K562 (cell line): ENCODE data around the gene PRR19. TPM values are rescaled to one million over a fixed set of nuclear protein-coding genes. Genes with fewer than 3 reads are reported as not detected.

ENCODE experiments used
- ARHGAP35 ChIP-seq: fragments of 450-650 bp; IDR thresholded peaks from 2 replicates; pipeline ENCODE4 v1.6.1; 2018; ENCODE audit not compliant: partially characterized antibody
- BCL6 ChIP-seq: fragments of 250-450 bp; sonication (Bioruptor Pico); IDR thresholded peaks from 2 replicates; pipeline ENCODE4 v1.4.0; 2020
- EGR1 ChIP-seq: fragments of 450-650 bp; conservative IDR thresholded peaks from 2 replicates; pipeline ENCODE4 v1.6.1; 2017; ENCODE audit warnings: mild to moderate bottlenecking
- GABPB2 ChIP-seq: fragments of 250-450 bp; sonication (Bioruptor Pico); conservative IDR thresholded peaks from 2 replicates; pipeline ENCODE4 v1.5.1; 2021; ENCODE audit warnings: mild to moderate bottlenecking
- GATA2 ChIP-seq: sonication (generic); formaldehyde crosslinking; IDR thresholded peaks from 2 replicates; pipeline ENCODE4 v1.4.0; 2020; ENCODE audit warnings: mild to moderate bottlenecking, missing genetic modification reagents
- MAFG ChIP-seq: fragments of 450-650 bp; conservative IDR thresholded peaks from 2 replicates; pipeline ENCODE4 v1.6.1; 2016; ENCODE audit warnings: missing genetic modification characterization, missing compliant biosample characterization
- MCM7 ChIP-seq, 2 experiments: fragments of 450-650 bp; IDR thresholded peaks; 2 replicates each; pipeline ENCODE4 v1.6.1; 2016 to 2018
- MECOM ChIP-seq: fragments of 250-450 bp; sonication (Bioruptor Pico); IDR thresholded peaks from 2 replicates; pipeline ENCODE4 v1.8.0; 2022; ENCODE audit warnings: inconsistent platforms
- MYBL2 ChIP-seq, 2 experiments: fragments of 450-650 bp in 1 of 2; sonication (generic) in 1 of 2; formaldehyde crosslinking in 1 of 2; IDR thresholded peaks; 2 replicates each; pipeline versions ENCODE4 v1.6.1 to v1.8.1; 2017 to 2022; ENCODE audit warnings: borderline replicate concordance in 1 of 2, inconsistent platforms in 1 of 2, low read depth in 1 of 2, mild to moderate bottlenecking in 1 of 2, missing genetic modification reagents in 1 of 2, moderate library complexity in 1 of 2
- NCOA1 ChIP-seq: fragments of 450-650 bp; IDR thresholded peaks from 2 replicates; pipeline ENCODE4 v1.6.1; 2016; ENCODE audit warnings: low read depth
- PHB2 ChIP-seq: fragments of 450-650 bp; IDR thresholded peaks from 2 replicates; pipeline ENCODE4 v1.6.1; 2017; ENCODE audit warnings: low read depth
- PHF20 ChIP-seq: fragments of 450-650 bp; IDR thresholded peaks from 2 replicates; pipeline ENCODE4 v1.6.1; 2018; ENCODE audit not compliant: partially characterized antibody
- POLR2G ChIP-seq: fragments of 200-400 bp; formaldehyde crosslinking; IDR thresholded peaks from 2 replicates; pipeline ENCODE4 v1.6.1; 2017; ENCODE audit warnings: low read depth, mild to moderate bottlenecking, antibody characterized with exemption, low read length, moderate library complexity
- SLC30A9 ChIP-seq: fragments of 250-450 bp; sonication (Bioruptor Pico); IDR thresholded peaks from 2 replicates; pipeline ENCODE4 v1.8.0; 2022; ENCODE audit warnings: mild to moderate bottlenecking, moderate library complexity
- STAT5B ChIP-seq: fragments of 250-450 bp; sonication (Bioruptor Pico); IDR thresholded peaks from 2 replicates; pipeline ENCODE4 v1.8.0; 2021; ENCODE audit warnings: mild to moderate bottlenecking, inconsistent platforms
- TFAM ChIP-seq: fragments of 250-450 bp; sonication (Bioruptor Pico); conservative IDR thresholded peaks from 2 replicates; pipeline ENCODE4 v1.5.0; 2021; ENCODE audit warnings: mild to moderate bottlenecking, moderate library complexity
- TSC22D4 ChIP-seq: fragments of 450-650 bp; IDR thresholded peaks from 2 replicates; pipeline ENCODE4 v1.6.1; 2016; ENCODE audit warnings: missing genetic modification characterization, missing biosample characterization, control low read depth
- ZEB2 ChIP-seq: fragments of 450-650 bp; IDR thresholded peaks from 2 replicates; pipeline ENCODE4 v1.6.1; 2016
- ZNF124 ChIP-seq: sonication (generic); formaldehyde crosslinking; IDR thresholded peaks from 2 replicates; pipeline ENCODE4 v1.8.1; 2022; ENCODE audit warnings: missing genetic modification reagents
- ZNF764 ChIP-seq: fragments of 250-450 bp; sonication (Bioruptor Pico); IDR thresholded peaks from 2 replicates; pipeline ENCODE4 v1.4.0; 2020; ENCODE audit warnings: low read depth, mild to moderate bottlenecking, moderate library complexity
- polyA plus RNA-seq, 8 experiments: library from polyadenylated mRNA; depleted of rRNA in 4 of 8; stranded (reverse) in 5 of 8; unstranded in 3 of 8; fragments of >200 nt; fragmentation: Nextera tagmentation in 2 of 8; fragmentation: Illumina TruSeq in 1 of 8; extraction: Ambion mirVana in 2 of 8; extraction: Trizol in 1 of 8; gene quantifications; 2 replicates each; pipeline versions ENCODE4 v1.2.1 to v1.2.3, GENCODE V29; 2011 to 2014; ENCODE audit warnings: inconsistent platforms in 1 of 8, missing spikeins in 1 of 8
- total RNA-seq, 7 experiments: library from RNA; depleted of rRNA in 6 of 7; stranded (reverse); fragments of >200 nt in 6 of 7; fragmentation: Illumina TruSeq in 2 of 7; extraction: Trizol in 2 of 7; gene quantifications; 2 replicates each; pipeline versions ENCODE4 v1.2.1 to v1.2.3, GENCODE V29; 2011 to 2021; ENCODE audit warnings: low replicate concordance in 1 of 7
- TF ChIP-seq, protein P1 (sequence below): fragments of 450-650 bp; formaldehyde crosslinking; IDR thresholded peaks from 2 replicates; pipeline ENCODE4 v1.4.0; 2020; ENCODE audit warnings: mild to moderate bottlenecking
- TF ChIP-seq, protein P2 (sequence below): fragments of 250-450 bp; sonication (Bioruptor Pico); IDR thresholded peaks from 2 replicates; pipeline ENCODE4 v1.8.0; 2021; ENCODE audit warnings: moderate library complexity, mild to moderate bottlenecking, inconsistent platforms
- TF ChIP-seq, protein P3 (sequence below): IDR thresholded peaks from 2 replicates; pipeline ENCODE4 v1.6.1; 2012; ENCODE audit warnings: low read depth, low read length, improper control_type of control experiment, borderline replicate concordance
- TF ChIP-seq, protein P4 (sequence below): fragments of 450-650 bp; formaldehyde crosslinking; conservative IDR thresholded peaks from 2 replicates; pipeline ENCODE4 v1.4.0; 2022; ENCODE audit warnings: mild to moderate bottlenecking, missing genetic modification characterization
- TF ChIP-seq, protein P5 (sequence below): sonication (generic); formaldehyde crosslinking; IDR thresholded peaks from 2 replicates; pipeline ENCODE4 v1.8.0; 2022; ENCODE audit warnings: missing genetic modification reagents, mild to moderate bottlenecking, moderate library complexity, borderline replicate concordance

Gene PRR19
- total and polyA plus RNA-seq, 9 of the 15 experiments (the other 6 are each of a cell fraction or from before 2014, with no cell fraction given) = 0.10 to 1.6 (median 0.54) TPM

DNA sequence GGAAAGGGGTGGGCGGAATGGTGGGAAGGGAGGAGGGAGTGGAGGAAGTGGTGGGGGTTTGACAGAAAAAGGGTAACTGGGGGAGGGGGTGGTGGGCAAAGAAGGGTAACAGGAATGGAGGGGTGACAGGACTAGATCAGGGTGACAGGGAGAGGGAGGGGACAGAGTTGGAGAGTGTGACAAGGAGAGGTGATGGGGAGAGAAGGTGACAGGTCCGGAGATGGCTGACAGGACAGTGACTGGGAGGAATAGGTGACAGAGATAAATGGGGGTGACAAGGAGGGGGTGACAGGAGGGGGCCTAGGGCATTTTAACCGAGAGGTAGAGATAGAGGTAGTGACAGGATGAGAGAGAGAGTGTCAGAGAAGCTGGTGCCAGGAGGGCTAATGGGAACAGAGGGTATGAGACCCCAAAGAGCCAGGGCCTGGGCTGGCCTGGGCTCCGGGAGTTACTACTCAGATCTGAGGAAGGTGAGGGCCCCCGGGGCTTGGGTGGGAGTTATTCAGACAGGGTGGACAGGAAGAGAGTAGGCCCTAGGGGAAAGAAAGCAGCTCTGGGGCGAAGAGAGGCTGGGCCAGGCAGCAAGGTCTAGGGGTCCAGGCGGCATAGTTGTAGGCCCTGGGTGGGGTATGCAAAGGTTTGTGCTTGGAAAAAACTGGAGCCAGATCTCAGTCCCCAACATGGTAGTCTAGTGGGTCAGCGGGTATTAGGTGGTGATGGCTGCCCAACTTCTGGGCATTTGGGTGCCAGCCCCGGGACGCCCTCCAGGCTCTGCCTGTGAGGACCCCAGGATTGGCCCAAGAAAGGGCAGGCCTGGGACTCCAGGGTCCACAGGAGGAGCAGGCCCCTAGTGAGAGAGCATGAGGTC is 32.2 kb upstream of the PRR19 start (continued):
- TF ChIP-seq MYBL2 (IDR thresholded peaks at IDR 0.05; ENCODE audit: low read depth) = no peak
- TF ChIP-seq MYBL2 (CRISPR knock-in tag; IDR thresholded peaks at IDR 0.05; ENCODE audit: borderline replicate concordance) = no peak
- TF ChIP-seq TSC22D4 (tag) = no peak
- peak; percentile 7; the same call in 1 of the 2 replicates for TF ChIP-seq POLR2G
- peak; percentile 49 for TF ChIP-seq EGR1
- TF ChIP-seq, protein P1, sequence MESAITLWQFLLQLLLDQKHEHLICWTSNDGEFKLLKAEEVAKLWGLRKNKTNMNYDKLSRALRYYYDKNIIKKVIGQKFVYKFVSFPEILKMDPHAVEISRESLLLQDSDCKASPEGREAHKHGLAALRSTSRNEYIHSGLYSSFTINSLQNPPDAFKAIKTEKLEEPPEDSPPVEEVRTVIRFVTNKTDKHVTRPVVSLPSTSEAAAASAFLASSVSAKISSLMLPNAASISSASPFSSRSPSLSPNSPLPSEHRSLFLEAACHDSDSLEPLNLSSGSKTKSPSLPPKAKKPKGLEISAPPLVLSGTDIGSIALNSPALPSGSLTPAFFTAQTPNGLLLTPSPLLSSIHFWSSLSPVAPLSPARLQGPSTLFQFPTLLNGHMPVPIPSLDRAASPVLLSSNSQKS (CRISPR knock-in tag) = no peak
- TF ChIP-seq, protein P2, sequence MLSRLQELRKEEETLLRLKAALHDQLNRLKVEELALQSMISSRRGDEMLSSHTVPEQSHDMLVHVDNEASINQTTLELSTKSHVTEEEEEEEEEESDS (CRISPR knock-in tag) = no peak
- peak; percentile 15 for TF ChIP-seq PHF20
- TF ChIP-seq, protein P3, sequence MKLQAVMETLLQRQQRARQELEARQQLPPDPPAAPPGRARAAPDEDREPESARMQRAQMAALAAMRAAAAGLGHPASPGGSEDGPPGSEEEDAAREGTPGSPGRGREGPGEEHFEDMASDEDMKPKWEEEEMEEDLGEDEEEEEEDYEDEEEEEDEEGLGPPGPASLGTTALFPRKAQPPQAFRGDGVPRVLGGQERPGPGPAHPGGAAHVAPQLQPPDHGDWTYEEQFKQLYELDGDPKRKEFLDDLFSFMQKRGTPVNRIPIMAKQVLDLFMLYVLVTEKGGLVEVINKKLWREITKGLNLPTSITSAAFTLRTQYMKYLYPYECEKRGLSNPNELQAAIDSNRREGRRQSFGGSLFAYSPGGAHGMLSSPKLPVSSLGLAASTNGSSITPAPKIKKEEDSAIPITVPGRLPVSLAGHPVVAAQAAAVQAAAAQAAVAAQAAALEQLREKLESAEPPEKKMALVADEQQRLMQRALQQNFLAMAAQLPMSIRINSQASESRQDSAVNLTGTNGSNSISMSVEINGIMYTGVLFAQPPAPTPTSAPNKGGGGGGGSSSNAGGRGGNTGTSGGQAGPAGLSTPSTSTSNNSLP = no peak
- peak; percentile 79 for TF ChIP-seq ZEB2
- TF ChIP-seq NCOA1 = peak; percentile 37
- TF ChIP-seq, protein P4, sequence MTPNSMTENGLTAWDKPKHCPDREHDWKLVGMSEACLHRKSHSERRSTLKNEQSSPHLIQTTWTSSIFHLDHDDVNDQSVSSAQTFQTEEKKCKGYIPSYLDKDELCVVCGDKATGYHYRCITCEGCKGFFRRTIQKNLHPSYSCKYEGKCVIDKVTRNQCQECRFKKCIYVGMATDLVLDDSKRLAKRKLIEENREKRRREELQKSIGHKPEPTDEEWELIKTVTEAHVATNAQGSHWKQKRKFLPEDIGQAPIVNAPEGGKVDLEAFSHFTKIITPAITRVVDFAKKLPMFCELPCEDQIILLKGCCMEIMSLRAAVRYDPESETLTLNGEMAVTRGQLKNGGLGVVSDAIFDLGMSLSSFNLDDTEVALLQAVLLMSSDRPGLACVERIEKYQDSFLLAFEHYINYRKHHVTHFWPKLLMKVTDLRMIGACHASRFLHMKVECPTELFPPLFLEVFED = peak; percentile 93
- TF ChIP-seq GATA2 = no peak
- TF ChIP-seq, protein P5, sequence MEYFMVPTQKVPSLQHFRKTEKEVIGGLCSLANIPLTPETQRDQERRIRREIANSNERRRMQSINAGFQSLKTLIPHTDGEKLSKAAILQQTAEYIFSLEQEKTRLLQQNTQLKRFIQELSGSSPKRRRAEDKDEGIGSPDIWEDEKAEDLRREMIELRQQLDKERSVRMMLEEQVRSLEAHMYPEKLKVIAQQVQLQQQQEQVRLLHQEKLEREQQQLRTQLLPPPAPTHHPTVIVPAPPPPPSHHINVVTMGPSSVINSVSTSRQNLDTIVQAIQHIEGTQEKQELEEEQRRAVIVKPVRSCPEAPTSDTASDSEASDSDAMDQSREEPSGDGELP (CRISPR knock-in tag) = 0 out of 2 replicates have a peak, but pooled peaks have one; percentile 10
- TF ChIP-seq BCL6 (CRISPR knock-in tag) = no peak
- no peak for TF ChIP-seq MECOM
- TF ChIP-seq SLC30A9 = no peak
- no peak for TF ChIP-seq ZNF124
- TF ChIP-seq ARHGAP35 = peak; percentile 62
- TF ChIP-seq TFAM (CRISPR knock-in tag) = no peak
- no peak for TF ChIP-seq GABPB2 (CRISPR knock-in tag)
- TF ChIP-seq MCM7 (IDR thresholded peaks at IDR 0.05) = no peak
- TF ChIP-seq STAT5B (CRISPR knock-in tag) = no peak
- no peak for TF ChIP-seq MAFG (tag)
- no peak for TF ChIP-seq ZNF764 (CRISPR knock-in tag)
- peak; percentile 70; the same call in 1 of the 2 replicates for TF ChIP-seq PHB2
